Testis (tissue), 3 donors: Measurements from ENCODE around the gene GTSE1. TPM values are rescaled to one million over a fixed set of nuclear protein-coding genes. Genes with fewer than 3 reads are reported as not detected.

ENCODE experiments used
- DNase-seq: peaks from one replicate; pipeline ENCODE4 v3.0.0-alpha.2; 2019
- H3K27ac ChIP-seq, 2 donors: fragments of 200-600 bp; sonication (generic); one replicate each; pipeline ENCODE4 v1.5.1; 2019
- H3K27me3 ChIP-seq: fragments of 200-600 bp; sonication (generic); one replicate; pipeline ENCODE4 v1.5.1; 2019
- H3K36me3 ChIP-seq: fragments of 200-600 bp; sonication (generic); one replicate; pipeline ENCODE4 v1.5.1; 2017; ENCODE audit warnings: low read depth; ENCODE audit errors: missing control alignments
- H3K4me1 ChIP-seq: fragments of 200-600 bp; sonication (generic); one replicate; pipeline ENCODE4 v1.5.1; 2019
- H3K4me3 ChIP-seq, 2 donors: fragments of 200-600 bp; sonication (generic); one replicate each; pipeline ENCODE4 v1.5.1; 2017 to 2019
- H3K9me3 ChIP-seq: fragments of 200-600 bp; sonication (generic); one replicate; pipeline ENCODE4 v1.5.1; 2017
- POLR2A ChIP-seq: fragments of 450-650 bp; IDR thresholded peaks from one replicate; pipeline ENCODE4 v1.6.1; 2017; ENCODE audit warnings: antibody characterized with exemption, mild to moderate bottlenecking, moderate library complexity
- WGBS, 2 donors: methylation state at CpG; one replicate each; pipeline ENCODE4 v1.1.5; 2018; 5-methylcytosine and 5-hydroxymethylcytosine counted together
- intact Hi-C: fragments of 100-400 bp; cut with DNase I; formaldehyde crosslinking; loops from one replicate; pipeline ENCODE4 v1.15.1; 2023; ENCODE audit warnings: low total_unique reads
- polyA plus RNA-seq: library from polyadenylated mRNA; stranded (reverse); fragments of 350-450 nt; fragmentation: Illumina TruSeq; extraction: RNeasy Lipid Tissue Mini Kit (QIAGEN cat#74804); gene quantifications from one replicate; pipeline ENCODE4 v1.2.3, GENCODE V29; 2014; ENCODE audit warnings: low read depth, low replicate concordance; ENCODE audit not compliant: insufficient read depth
- total RNA-seq, 2 donors: library from RNA; depleted of rRNA; stranded (reverse); fragments of >200 nt; gene quantifications; one replicate each; pipeline ENCODE4 v1.2.3, GENCODE V29; 2016
- TF ChIP-seq, protein P1 (sequence below), 3 experiments: fragments of 450-650 bp in 2 of 3; fragments of 200-600 bp in 1 of 3; sonication (generic) in 1 of 3; IDR thresholded peaks; one replicate each; pipeline ENCODE4 v1.5.1; 2016 to 2019; ENCODE audit warnings: antibody characterized with exemption in 3 of 3, mild to moderate bottlenecking in 2 of 3, moderate library complexity in 1 of 3

Gene GTSE1
- total and polyA plus RNA-seq, 3 donors from 2014 or later, result 9.0 to 22.9 (median 10.0) TPM

DNA sequence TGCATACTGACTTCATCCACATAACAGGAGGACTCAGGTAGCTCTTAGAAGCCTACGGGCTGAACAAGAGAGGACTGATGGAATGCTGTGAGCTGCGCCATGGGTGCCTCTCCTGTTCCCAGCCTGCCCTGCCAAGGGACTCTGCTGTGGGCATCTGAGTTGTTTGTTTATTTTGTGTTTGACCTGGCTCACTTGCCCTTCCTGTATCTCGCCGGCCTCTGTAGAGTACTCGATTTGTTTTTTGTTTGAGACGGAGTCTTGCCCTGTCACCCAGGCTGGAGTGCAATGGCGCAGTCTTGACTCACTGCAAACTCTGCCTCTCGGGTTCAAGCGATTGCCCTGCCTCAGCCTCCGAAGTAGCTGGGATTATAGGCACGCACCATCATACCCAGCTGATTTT, 27.1 kb upstream of the GTSE1 start:
- WGBS, 2 donors, result 88 to 92% methylated on average over 11 of the region's 11 CpGs
- TF ChIP-seq, protein P1, sequence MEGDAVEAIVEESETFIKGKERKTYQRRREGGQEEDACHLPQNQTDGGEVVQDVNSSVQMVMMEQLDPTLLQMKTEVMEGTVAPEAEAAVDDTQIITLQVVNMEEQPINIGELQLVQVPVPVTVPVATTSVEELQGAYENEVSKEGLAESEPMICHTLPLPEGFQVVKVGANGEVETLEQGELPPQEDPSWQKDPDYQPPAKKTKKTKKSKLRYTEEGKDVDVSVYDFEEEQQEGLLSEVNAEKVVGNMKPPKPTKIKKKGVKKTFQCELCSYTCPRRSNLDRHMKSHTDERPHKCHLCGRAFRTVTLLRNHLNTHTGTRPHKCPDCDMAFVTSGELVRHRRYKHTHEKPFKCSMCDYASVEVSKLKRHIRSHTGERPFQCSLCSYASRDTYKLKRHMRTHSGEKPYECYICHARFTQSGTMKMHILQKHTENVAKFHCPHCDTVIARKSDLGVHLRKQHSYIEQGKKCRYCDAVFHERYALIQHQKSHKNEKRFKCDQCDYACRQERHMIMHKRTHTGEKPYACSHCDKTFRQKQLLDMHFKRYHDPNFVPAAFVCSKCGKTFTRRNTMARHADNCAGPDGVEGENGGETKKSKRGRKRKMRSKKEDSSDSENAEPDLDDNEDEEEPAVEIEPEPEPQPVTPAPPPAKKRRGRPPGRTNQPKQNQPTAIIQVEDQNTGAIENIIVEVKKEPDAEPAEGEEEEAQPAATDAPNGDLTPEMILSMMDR (IDR thresholded peaks at IDR 0.05), result no peak
- TF ChIP-seq POLR2A, result no peak
- Histone ChIP-seq H3K36me3 (no peaks in the 10 kb centered on the region), H3K27ac (no peak overlapping the region), H3K27me3 (no peaks in the 10 kb centered on the region), H3K4me1 (no peaks in the 10 kb centered on the region), H3K4me3 (no peak overlapping the region), H3K9me3 (no peaks in the 10 kb centered on the region)
- intact Hi-C loops, result no loop called here
- no peak for DNase-seq

DNA sequence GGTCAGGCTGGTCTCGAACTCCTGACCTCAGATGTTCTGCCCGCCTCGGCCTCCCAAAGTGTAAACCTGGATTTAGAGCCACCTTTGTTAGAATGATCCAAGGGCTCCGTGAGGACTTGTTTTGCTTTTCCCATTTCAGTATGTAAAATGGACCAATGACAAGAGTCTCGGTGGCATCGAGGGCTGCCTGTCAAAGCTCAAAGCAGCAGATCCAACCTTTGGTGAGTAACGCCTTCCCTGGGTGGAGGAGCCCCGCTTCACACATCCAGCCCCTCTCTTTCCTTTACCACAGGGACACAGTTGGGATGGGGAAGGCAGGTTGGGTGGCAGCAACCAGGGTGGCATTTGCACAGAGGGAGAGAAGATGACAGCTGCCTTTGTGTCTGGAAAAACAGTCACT, 24.5 kb upstream of the GTSE1 start:
- DNase-seq, result no peak
- intact Hi-C loops, result no loop called here
- H3K4me3 ChIP-seq, result no peak overlapping the region
- H3K27ac ChIP-seq, result no peak overlapping the region
- TF ChIP-seq POLR2A, result no peak
- TF ChIP-seq, protein P1 (IDR thresholded peaks at IDR 0.05), result no peak
- H3K9me3 ChIP-seq, result no peaks in the 10 kb centered on the region
- WGBS, 2 donors, result 93 to 94% methylated on average over 8 of the region's 8 CpGs
- no peaks in the 10 kb centered on the region for H3K27me3 ChIP-seq
- H3K4me1 ChIP-seq, result no peaks in the 10 kb centered on the region
- no peaks in the 10 kb centered on the region for H3K36me3 ChIP-seq

DNA sequence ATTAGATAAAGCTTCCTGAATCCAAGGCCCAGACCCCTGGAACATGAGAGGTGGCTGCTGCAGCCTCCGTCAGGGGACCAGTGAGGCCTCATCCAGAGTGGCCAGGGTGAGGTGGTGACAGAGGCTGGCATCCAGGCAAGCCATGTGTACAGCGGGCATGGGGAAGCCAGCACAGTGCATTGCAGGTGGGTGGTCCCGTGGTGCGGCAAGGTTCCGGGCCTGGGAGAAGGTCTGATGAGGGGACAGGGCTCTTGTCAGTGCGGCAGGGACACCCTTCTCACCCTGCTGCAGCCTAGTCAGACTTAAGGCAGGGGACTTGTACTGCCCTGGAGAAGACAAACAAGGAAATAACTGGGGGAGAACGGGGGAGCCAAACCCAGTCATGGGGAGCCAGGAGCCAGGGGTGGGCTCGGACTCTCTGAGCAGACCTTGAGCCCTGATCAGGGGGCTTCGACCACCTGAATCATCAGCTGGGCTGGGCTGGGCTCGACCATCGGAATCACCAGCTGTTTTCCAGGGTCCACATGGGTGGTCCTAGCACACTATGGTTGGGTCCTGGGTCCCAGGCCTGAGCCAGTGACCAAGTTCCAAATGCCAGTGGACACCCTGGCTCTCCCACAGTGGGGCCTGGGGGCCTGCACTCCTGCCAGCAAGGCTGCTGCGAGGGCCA, 23.8 kb upstream of the GTSE1 start:
- H3K27ac ChIP-seq, result no peak overlapping the region
- no peaks in the 10 kb centered on the region for H3K36me3 ChIP-seq
- H3K9me3 ChIP-seq, result no peaks in the 10 kb centered on the region
- 80 to 96% methylated on average over 8 to 12 of the region's 12 CpGs for WGBS, 2 donors
- intact Hi-C loops, result no loop called here
- no peaks in the 10 kb centered on the region for H3K27me3 ChIP-seq
- H3K4me1 ChIP-seq, result no peaks in the 10 kb centered on the region
- no peak for DNase-seq
- H3K4me3 ChIP-seq, result no peak overlapping the region
- TF ChIP-seq, protein P1 (IDR thresholded peaks at IDR 0.05), result no peak
- TF ChIP-seq POLR2A, result no peak

DNA sequence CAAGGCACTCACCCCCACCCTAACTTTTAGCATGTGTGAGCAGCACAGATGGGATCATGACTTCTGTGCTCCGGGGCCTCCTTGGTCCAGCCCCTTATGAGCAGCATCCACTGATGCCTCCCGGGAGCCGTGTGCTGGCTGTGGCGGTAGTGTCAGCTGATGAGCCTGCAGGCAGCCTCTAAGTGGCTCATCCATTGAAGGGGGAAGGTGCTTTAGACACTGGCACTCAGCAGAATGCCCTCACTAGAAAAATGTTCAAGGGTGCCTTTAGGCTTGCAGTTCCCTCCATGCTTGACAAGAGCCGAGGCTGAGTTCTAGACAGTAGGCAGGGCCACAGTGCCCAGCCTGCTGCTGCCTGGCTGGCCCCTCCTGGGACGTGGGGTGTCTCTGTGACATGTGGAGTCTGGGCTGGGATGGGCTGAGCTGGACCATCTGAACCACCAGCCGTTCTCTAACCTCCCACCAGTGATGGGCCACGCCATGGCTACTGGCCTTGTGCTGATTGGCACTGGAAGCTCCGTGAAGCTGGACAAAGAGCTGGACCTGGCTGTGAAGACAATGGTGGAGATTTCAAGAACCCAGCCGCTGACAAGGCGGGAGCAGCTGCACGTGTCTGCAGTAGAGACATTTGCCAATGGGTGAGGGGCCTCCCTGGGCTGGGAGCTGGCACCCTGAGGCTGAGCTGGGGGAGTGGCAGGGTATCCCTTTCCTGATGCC, 23.1 kb upstream of the GTSE1 start:
- no peaks in the 10 kb centered on the region for H3K36me3 ChIP-seq
- H3K27me3 ChIP-seq, result no peaks in the 10 kb centered on the region
- no peaks in the 10 kb centered on the region for H3K4me1 ChIP-seq
- no peak for DNase-seq
- 82 to 89% methylated on average over 8 to 12 of the region's 12 CpGs for WGBS, 2 donors
- no peak overlapping the region for H3K27ac ChIP-seq
- TF ChIP-seq, protein P1 (IDR thresholded peaks at IDR 0.05), result no peak
- TF ChIP-seq POLR2A, result no peak
- H3K9me3 ChIP-seq, result no peaks in the 10 kb centered on the region
- H3K4me3 ChIP-seq, result no peak overlapping the region
- intact Hi-C loops, result no loop called here
